Fibroblast of lung (primary cell): ENCODE data around the gene LRRC26.

Source experiments
- EZH2 ChIP-seq: IDR thresholded peaks from 2 replicates; pipeline ENCODE4 v1.5.1; 2012; ENCODE audit warnings: low read length, control low read depth, mild to moderate bottlenecking; ENCODE audit errors: missing control alignments
- TF ChIP-seq, protein P1 (sequence below), 2 donors: IDR thresholded peaks in 1 of 2; conservative IDR thresholded peaks in 1 of 2; 1 replicate in 1 of 2; 2 replicates in 1 of 2; pipeline ENCODE4 v1.5.1; 2011 to 2012; ENCODE audit warnings: low read length in 2 of 2, control low read depth in 1 of 2, inconsistent platforms in 1 of 2, low read depth in 1 of 2, mild to moderate bottlenecking in 1 of 2

DNA sequence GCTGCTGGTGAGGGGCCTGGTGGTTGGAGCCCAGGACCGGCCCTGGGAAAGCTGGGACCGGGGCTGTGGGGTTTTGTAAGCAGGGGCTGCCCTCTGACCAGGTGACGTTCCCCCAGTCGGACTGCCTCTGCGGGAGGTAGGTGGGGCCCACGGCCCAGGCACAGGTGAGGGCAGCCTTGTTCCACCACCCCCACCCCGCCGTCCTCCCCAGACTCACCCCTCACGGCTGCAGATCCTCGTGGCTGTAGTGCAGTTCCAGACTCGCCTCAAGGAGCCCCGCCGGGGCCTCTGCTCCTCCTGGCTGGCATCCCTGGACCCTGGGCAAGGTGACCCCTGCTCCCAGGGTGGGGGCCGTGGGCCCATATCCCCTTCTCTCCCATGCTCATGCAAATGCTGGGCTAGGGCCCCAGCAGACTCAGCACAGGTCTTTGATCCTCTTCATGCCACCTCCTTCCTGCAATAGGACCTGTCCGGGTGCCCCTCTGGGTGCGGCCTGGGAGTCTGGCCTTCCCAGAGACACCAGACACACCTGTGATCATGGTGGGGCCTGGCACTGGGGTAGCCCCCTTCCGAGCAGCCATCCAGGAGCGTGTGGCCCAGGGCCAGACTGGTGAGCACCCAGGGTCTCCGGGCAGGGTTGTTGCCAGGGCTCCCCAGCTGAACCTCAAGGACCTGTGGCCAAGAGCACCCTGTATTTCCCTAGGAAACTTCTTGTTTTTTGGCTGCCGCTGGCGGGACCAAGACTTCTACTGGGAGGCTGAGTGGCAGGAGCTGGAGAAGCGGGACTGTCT lies 45.5 kb upstream of the LRRC26 start:
- TF ChIP-seq, protein P1, sequence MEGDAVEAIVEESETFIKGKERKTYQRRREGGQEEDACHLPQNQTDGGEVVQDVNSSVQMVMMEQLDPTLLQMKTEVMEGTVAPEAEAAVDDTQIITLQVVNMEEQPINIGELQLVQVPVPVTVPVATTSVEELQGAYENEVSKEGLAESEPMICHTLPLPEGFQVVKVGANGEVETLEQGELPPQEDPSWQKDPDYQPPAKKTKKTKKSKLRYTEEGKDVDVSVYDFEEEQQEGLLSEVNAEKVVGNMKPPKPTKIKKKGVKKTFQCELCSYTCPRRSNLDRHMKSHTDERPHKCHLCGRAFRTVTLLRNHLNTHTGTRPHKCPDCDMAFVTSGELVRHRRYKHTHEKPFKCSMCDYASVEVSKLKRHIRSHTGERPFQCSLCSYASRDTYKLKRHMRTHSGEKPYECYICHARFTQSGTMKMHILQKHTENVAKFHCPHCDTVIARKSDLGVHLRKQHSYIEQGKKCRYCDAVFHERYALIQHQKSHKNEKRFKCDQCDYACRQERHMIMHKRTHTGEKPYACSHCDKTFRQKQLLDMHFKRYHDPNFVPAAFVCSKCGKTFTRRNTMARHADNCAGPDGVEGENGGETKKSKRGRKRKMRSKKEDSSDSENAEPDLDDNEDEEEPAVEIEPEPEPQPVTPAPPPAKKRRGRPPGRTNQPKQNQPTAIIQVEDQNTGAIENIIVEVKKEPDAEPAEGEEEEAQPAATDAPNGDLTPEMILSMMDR (conservative IDR thresholded peaks at IDR 0.05 in 1 of 2, IDR thresholded peaks at IDR 0.05 in 1 of 2; ENCODE audit: low read depth in 1 of 2, low read length in 2 of 2): no peak
- TF ChIP-seq EZH2: no peak
